OCI-LY7 (cell line): ENCODE measurements around the gene SAFB2. TPM values are rescaled to one million over a fixed set of nuclear protein-coding genes. Genes with fewer than 3 reads are reported as not detected.

Experiments used
- BruUV-seq: library from RNA; stranded (reverse); fragments of 400-500 nt; replicated peaks from 2 replicates; lab custom pipeline; 2021; lab: Mats Ljungman, UMichigan
- CTCF ChIA-PET: fragments of 300-600 bp; sonication (Branson Sonifier 250); formaldehyde crosslinking; loops from one replicate; lab custom pipeline; 2022; ENCODE audit warnings: antibody characterized with exemption; ENCODE audit not compliant: unreplicated experiment; lab: Charles Lee
- POLR2A ChIA-PET: fragments of 300-600 bp; sonication (Branson Sonifier 250); formaldehyde crosslinking; loops from one replicate; lab custom pipeline; 2022; ENCODE audit warnings: antibody characterized with exemption; lab: Charles Lee
- DNase-seq: peaks from one replicate; pipeline ENCODE4 v3.0.0-alpha.2; 2015; ENCODE audit warnings: low spot score
- H2AFZ ChIP-seq: fragments of 200-600 bp; sonication (generic), shearing (Covaris generic); 2 replicates; pipeline ENCODE4 v1.6.1; 2014; ENCODE audit warnings: mild to moderate bottlenecking, antibody characterized with exemption, low read length, moderate library complexity
- H3K27ac ChIP-seq: fragments of 200-600 bp; sonication (generic); 2 replicates; pipeline ENCODE4 v1.5.1; 2014; ENCODE audit warnings: mixed run types, low read depth, mild to moderate bottlenecking, moderate library complexity, low read length, inconsistent platforms; ENCODE audit not compliant: poor library complexity, severe bottlenecking
- H3K36me3 ChIP-seq: fragments of 200-600 bp; sonication (generic); 2 replicates; pipeline ENCODE4 v1.6.1; 2014; ENCODE audit warnings: mild to moderate bottlenecking, antibody characterized with exemption, low read length, moderate library complexity, mixed read lengths; ENCODE audit not compliant: insufficient read depth
- H3K4me1 ChIP-seq: fragments of 200-600 bp; sonication (generic); 2 replicates; pipeline ENCODE4 v1.5.1; 2014; ENCODE audit warnings: mild to moderate bottlenecking, low read length; ENCODE audit not compliant: insufficient read depth, poor library complexity, severe bottlenecking
- H3K4me2 ChIP-seq: fragments of 200-600 bp; sonication (generic); 2 replicates; pipeline ENCODE4 v1.6.1; 2014; ENCODE audit warnings: mild to moderate bottlenecking, low read length
- H3K4me3 ChIP-seq: fragments of 200-600 bp; sonication (generic); 2 replicates; pipeline ENCODE4 v1.5.1; 2014; ENCODE audit warnings: mild to moderate bottlenecking, low read depth, low read length; ENCODE audit not compliant: poor library complexity, severe bottlenecking
- H3K79me2 ChIP-seq: fragments of 200-600 bp; sonication (generic); 2 replicates; pipeline ENCODE4 v1.6.1; 2016; ENCODE audit warnings: low read depth, mild to moderate bottlenecking, low read length, moderate library complexity, mixed read lengths; ENCODE audit not compliant: insufficient read depth
- H3K9me2 ChIP-seq: fragments of 200-600 bp; sonication (generic); 2 replicates; pipeline ENCODE4 v1.6.1; 2016; ENCODE audit warnings: mild to moderate bottlenecking, low read length, mixed read lengths; ENCODE audit not compliant: insufficient read depth
- H3K9me3 ChIP-seq: fragments of 200-600 bp; sonication (generic); 2 replicates; pipeline ENCODE4 v1.6.1; 2014; ENCODE audit warnings: mild to moderate bottlenecking, mixed run types, low read length, mixed read lengths
- H4K20me1 ChIP-seq: fragments of 200-600 bp; sonication (generic); 2 replicates; pipeline ENCODE4 v1.6.1; 2014; ENCODE audit warnings: mild to moderate bottlenecking, antibody characterized with exemption, low read length, moderate library complexity, mixed read lengths; ENCODE audit not compliant: insufficient read depth
- CTCF ChIP-seq: fragments of 200-600 bp; sonication (generic); conservative IDR thresholded peaks from 2 replicates; pipeline ENCODE4 v1.5.1; 2014; ENCODE audit warnings: mild to moderate bottlenecking, antibody characterized with exemption, low read length, moderate library complexity, mixed read lengths
- EZH2phosphoT487 ChIP-seq: fragments of 200-600 bp; sonication (generic); IDR thresholded peaks from 2 replicates; pipeline ENCODE4 v1.6.1; 2018; ENCODE audit warnings: low read depth, borderline replicate concordance, mild to moderate bottlenecking, mixed run types, antibody characterized with exemption, low read length, moderate library complexity, mixed read lengths
- intact Hi-C: fragments of 100-400 bp; cut with micrococcal nuclease; formaldehyde crosslinking; loops from one replicate; pipeline ENCODE4 v1.10.0; 2022; ENCODE audit not compliant: unreplicated experiment
- total RNA-seq, 2 experiments: library from RNA; depleted of rRNA in 1 of 2; stranded (reverse); fragments of >200 nt in 1 of 2; shearing (Covaris generic) in 1 of 2; gene quantifications; 2 replicates each; pipeline ENCODE4 v1.2.3, GENCODE V29; 2014 to 2022

SAFB2 gene
- total RNA-seq, 2 experiments from 2014 or later = 52.8 to 111 TPM

GRCh38 chr19:5623397-5624017 lies 931 bp upstream of the SAFB2 start:
- peak; percentile 13 for DNase-seq
- no peak for TF ChIP-seq EZH2phosphoT487
- TF ChIP-seq CTCF = no peak
- Histone ChIP-seq H4K20me1 (peaks cover 55% of the 10 kb centered on the region), H3K4me1 (peaks cover 60% of the 10 kb centered on the region), H3K36me3 (peaks cover 84% of the 10 kb centered on the region), H3K27ac (peak overlapping the region; percentile 80), H3K4me3 (peak overlapping the region; percentile 95), H3K9me3 (no peaks in the 10 kb centered on the region), H3K9me2 (no peaks in the 10 kb centered on the region), H3K4me2 (peak overlapping the region; percentile 99), H2AFZ (0 out of 2 replicates have a peak overlapping the region, but pooled peaks have one; percentile 22), H3K79me2 (peaks cover 96% of the 10 kb centered on the region)
- CTCF ChIA-PET = interaction anchor here (0.6 kb wide), 1 partner anchor 951 kb away, joined by 4 read pairs; no protein-coding TSS in a partner anchor
- intact Hi-C loops = loop anchor here (2.0 to 10.0 kb wide), 4 partner anchors 57 to 351 kb away; partner anchors contain the start of genes DUS3L, HSD11B1L, MICOS13 and RANBP3
- POLR2A ChIA-PET = interaction anchor here (0.5 to 1.0 kb wide), 2 partner anchors 94 to 1391 kb away, joined by 3 read pairs; no protein-coding TSS in a partner anchor
- no TSS peak for BruUV-seq

GRCh38 chr19:5621945-5622464 lies 571 bp downstream of the SAFB2 start:
- Histone ChIP-seq H3K9me2 (no peaks in the 10 kb centered on the region), H2AFZ (peak overlapping the region; percentile 24; the same call in 1 of the 2 replicates), H3K4me1 (peaks cover 45% of the 10 kb centered on the region), H3K9me3 (no peaks in the 10 kb centered on the region), H4K20me1 (peaks cover 47% of the 10 kb centered on the region), H3K4me2 (peak overlapping the region; percentile 97), H3K27ac (peak overlapping the region; percentile 80), H3K79me2 (peaks cover 96% of the 10 kb centered on the region), H3K4me3 (peak overlapping the region; percentile 95), H3K36me3 (peaks cover 84% of the 10 kb centered on the region)
- intact Hi-C loops = loop anchor here (2.0 to 10.0 kb wide), 4 partner anchors 59 to 353 kb away; partner anchors contain the start of genes DUS3L, HSD11B1L, MICOS13 and RANBP3
- no TSS peak for BruUV-seq
- TF ChIP-seq CTCF = no peak
- no peak for TF ChIP-seq EZH2phosphoT487
- CTCF ChIA-PET = no interaction called here
- peak; percentile 23 for DNase-seq
- POLR2A ChIA-PET = interaction anchor here (0.6 to 1.3 kb wide), 6 partner anchors 10 to 1827 kb away, joined by 3 to 5 read pairs (median 3); partner anchors contain the start of gene RPL36
